ENCODE measurements around the gene RYR3. TPM values are rescaled to one million over a fixed set of nuclear protein-coding genes. Genes with fewer than 3 reads are reported as not detected.

The RYR3 gene
- total RNA-seq, 1 experiment from 2014 or later, result not detected

- Mint-ChIP-seq H3K27me3 (ENCODE audit: insufficient read depth, unreplicated experiment) (peaks cover 93% of the 10 kb centered on the region), H3K4me1 (ENCODE audit: insufficient read depth, unreplicated experiment) (no peaks in the 10 kb centered on the region), H3K9me3 (ENCODE audit: unreplicated experiment) (no peaks in the 10 kb centered on the region), H3K4me3 (ENCODE audit: unreplicated experiment) (no peak overlapping the region), H3K27ac (ENCODE audit: low read depth, unreplicated experiment) (no peak overlapping the region), H3K36me3 (ENCODE audit: insufficient read depth, unreplicated experiment) (peaks cover 5% of the 10 kb centered on the region)
- POLR2A ChIA-PET, result interaction anchor here (0.7 kb wide), 1 partner anchor 494 kb away, joined by 3 read pairs; no protein-coding TSS in a partner anchor
- DNase-seq (ENCODE audit: unreplicated experiment), result no peak
- no peak for TF ChIP-seq CTCF (IDR thresholded peaks at IDR 0.05; ENCODE audit: unreplicated experiment)
- CTCF ChIA-PET, result no interaction called here
- no TSS peak for BruUV-seq (replicated peaks)
- intact Hi-C loops (cut with micrococcal nuclease), result no loop called here
Observed at GRCh38 chr15:33329457-33329856, 18.7 kb downstream of the RYR3 start.

- DNase-seq (ENCODE audit: unreplicated experiment), result no peak
- peaks cover 5% of the 10 kb centered on the region for H3K36me3 Mint-ChIP-seq (ENCODE audit: insufficient read depth, unreplicated experiment)
- H3K27ac Mint-ChIP-seq (ENCODE audit: low read depth, unreplicated experiment), result no peak overlapping the region
- intact Hi-C loops (cut with micrococcal nuclease), result no loop called here
- H3K9me3 Mint-ChIP-seq (ENCODE audit: unreplicated experiment), result no peaks in the 10 kb centered on the region
- H3K4me3 Mint-ChIP-seq (ENCODE audit: unreplicated experiment), result no peak overlapping the region
- CTCF ChIA-PET, result interaction anchor here (1.2 kb wide), 1 partner anchor 370 kb away, joined by 3 read pairs; no protein-coding TSS in a partner anchor
- H3K4me1 Mint-ChIP-seq (ENCODE audit: insufficient read depth, unreplicated experiment), result no peaks in the 10 kb centered on the region
- TF ChIP-seq CTCF (IDR thresholded peaks at IDR 0.05; ENCODE audit: unreplicated experiment), result no peak
- H3K27me3 Mint-ChIP-seq (ENCODE audit: insufficient read depth, unreplicated experiment), result peaks cover 82% of the 10 kb centered on the region
- POLR2A ChIA-PET, result interaction anchor here (0.7 kb wide), 1 partner anchor 230 kb away, joined by 3 read pairs; no protein-coding TSS in a partner anchor
- BruUV-seq (replicated peaks), result no TSS peak
Observed at GRCh38 chr15:33330931-33331330, 20.2 kb downstream of the RYR3 start.

GRCh38 chr15:33341953-33342352, 31.2 kb downstream of the RYR3 start:
- intact Hi-C loops (cut with micrococcal nuclease), result no loop called here
- Mint-ChIP-seq H3K27me3 (ENCODE audit: insufficient read depth, unreplicated experiment) (peaks cover 21% of the 10 kb centered on the region), H3K27ac (ENCODE audit: low read depth, unreplicated experiment) (no peak overlapping the region), H3K9me3 (ENCODE audit: unreplicated experiment) (peaks cover 6% of the 10 kb centered on the region), H3K4me1 (ENCODE audit: insufficient read depth, unreplicated experiment) (no peaks in the 10 kb centered on the region), H3K4me3 (ENCODE audit: unreplicated experiment) (no peak overlapping the region), H3K36me3 (ENCODE audit: insufficient read depth, unreplicated experiment) (no peaks in the 10 kb centered on the region)
- ChIA-PET CTCF (no interaction called here), POLR2A (no interaction called here)
- BruUV-seq (replicated peaks), result no TSS peak
- TF ChIP-seq CTCF (IDR thresholded peaks at IDR 0.05; ENCODE audit: unreplicated experiment), result no peak
- no peak for DNase-seq (ENCODE audit: unreplicated experiment)

GRCh38 chr15:33343275-33343674, 32.5 kb downstream of the RYR3 start:
- ChIA-PET CTCF (no interaction called here), POLR2A (interaction anchor here (0.6 kb wide), 1 partner anchor 55 kb away, joined by 3 read pairs; no protein-coding TSS in a partner anchor)
- H3K27ac Mint-ChIP-seq (ENCODE audit: low read depth, unreplicated experiment), result no peak overlapping the region
- DNase-seq (ENCODE audit: unreplicated experiment), result no peak
- no TSS peak for BruUV-seq (replicated peaks)
- H3K9me3 Mint-ChIP-seq (ENCODE audit: unreplicated experiment), result peaks cover 6% of the 10 kb centered on the region
- H3K4me3 Mint-ChIP-seq (ENCODE audit: unreplicated experiment), result no peak overlapping the region
- H3K27me3 Mint-ChIP-seq (ENCODE audit: insufficient read depth, unreplicated experiment), result peaks cover 21% of the 10 kb centered on the region
- H3K36me3 Mint-ChIP-seq (ENCODE audit: insufficient read depth, unreplicated experiment), result no peaks in the 10 kb centered on the region
- no peaks in the 10 kb centered on the region for H3K4me1 Mint-ChIP-seq (ENCODE audit: insufficient read depth, unreplicated experiment)
- no peak for TF ChIP-seq CTCF (IDR thresholded peaks at IDR 0.05; ENCODE audit: unreplicated experiment)
- intact Hi-C loops (cut with micrococcal nuclease), result no loop called here

Data from MCF 10A (cell line).